K562 (cell line): ENCODE results near the gene ATRIP. TPM values are rescaled to one million over a fixed set of nuclear protein-coding genes. Genes with fewer than 3 reads are reported as not detected.
A peak's percentile ranks its signal among the peaks of the same experiment; 100 is the strongest.

Experiments
- FOS ChIP-seq: IDR thresholded peaks from 3 replicates; pipeline ENCODE4 v1.6.1; 2011; ENCODE audit not compliant: insufficient read length; ENCODE audit errors: extremely low read depth
- ILF3 ChIP-seq: fragments of 450-650 bp; IDR thresholded peaks from 2 replicates; pipeline ENCODE4 v1.6.1; 2018; ENCODE audit warnings: antibody characterized with exemption, mild to moderate bottlenecking, moderate library complexity, borderline replicate concordance
- JUN ChIP-seq, 2 experiments: sonication (generic) in 1 of 2; formaldehyde crosslinking in 1 of 2; IDR thresholded peaks; 2 replicates each; pipeline versions ENCODE4 v1.6.1 to v1.8.0; 2012 to 2022; ENCODE audit warnings: borderline replicate concordance in 2 of 2, mild to moderate bottlenecking in 2 of 2, improper control_type of control experiment in 1 of 2, low read depth in 1 of 2, low read length in 1 of 2, missing genetic modification reagents in 1 of 2
- MXI1 ChIP-seq: IDR thresholded peaks from 2 replicates; pipeline ENCODE4 v1.6.1; 2011; ENCODE audit warnings: low read depth, mild to moderate bottlenecking, improper control_type of control experiment, low read length
- NR3C1 ChIP-seq: sonication (generic); formaldehyde crosslinking; IDR thresholded peaks from 2 replicates; pipeline ENCODE4 v1.8.1; 2022; ENCODE audit warnings: missing genetic modification reagents
- PTRF ChIP-seq: fragments of 450-650 bp; IDR thresholded peaks from 2 replicates; pipeline ENCODE4 v1.6.1; 2016; ENCODE audit warnings: mild to moderate bottlenecking, missing genetic modification characterization, missing compliant biosample characterization
- RB1 ChIP-seq: fragments of 450-650 bp; IDR thresholded peaks from 2 replicates; pipeline ENCODE4 v1.6.1; 2017; ENCODE audit warnings: low read depth, mild to moderate bottlenecking
- SAP30 ChIP-seq: fragments of 200-600 bp; sonication (generic); IDR thresholded peaks from 2 replicates; pipeline ENCODE4 v1.6.1; 2012; ENCODE audit warnings: borderline replicate concordance, low read depth, mild to moderate bottlenecking, moderate library complexity, low read length, control low read depth, inconsistent platforms; ENCODE audit not compliant: insufficient read depth, poor library complexity, severe bottlenecking
- SRSF7 ChIP-seq: fragments of 200-400 bp; formaldehyde crosslinking; optimal IDR thresholded peaks from 2 replicates; pipeline ENCODE3; 2017; ENCODE audit warnings: mild to moderate bottlenecking, low read depth, low read length
- ZNF121 ChIP-seq: sonication (generic); formaldehyde crosslinking; conservative IDR thresholded peaks from 2 replicates; pipeline ENCODE4 v1.8.0; 2022; ENCODE audit warnings: missing genetic modification reagents
- ZNF133 ChIP-seq: fragments of 250-450 bp; sonication (Bioruptor Pico); IDR thresholded peaks from 2 replicates; pipeline ENCODE4 v1.4.0; 2020; ENCODE audit warnings: mild to moderate bottlenecking
- ZNF354B ChIP-seq: fragments of 250-450 bp; sonication (Bioruptor Pico); IDR thresholded peaks from 2 replicates; pipeline ENCODE4 v1.4.0; 2020
- ZNF785 ChIP-seq: fragments of 250-450 bp; sonication (Bioruptor Pico); IDR thresholded peaks from 2 replicates; pipeline ENCODE4 v1.4.0; 2020; ENCODE audit warnings: mild to moderate bottlenecking
- polyA plus RNA-seq, 8 experiments: library from polyadenylated mRNA; depleted of rRNA in 4 of 8; stranded (reverse) in 5 of 8; unstranded in 3 of 8; fragments of >200 nt; fragmentation: Nextera tagmentation in 2 of 8; fragmentation: Illumina TruSeq in 1 of 8; extraction: Ambion mirVana in 2 of 8; extraction: Trizol in 1 of 8; gene quantifications; 2 replicates each; pipeline versions ENCODE4 v1.2.1 to v1.2.3, GENCODE V29; 2011 to 2014; ENCODE audit warnings: inconsistent platforms in 1 of 8, missing spikeins in 1 of 8
- total RNA-seq, 7 experiments: library from RNA; depleted of rRNA in 6 of 7; stranded (reverse); fragments of >200 nt in 6 of 7; fragmentation: Illumina TruSeq in 2 of 7; extraction: Trizol in 2 of 7; gene quantifications; 2 replicates each; pipeline versions ENCODE4 v1.2.1 to v1.2.3, GENCODE V29; 2011 to 2021; ENCODE audit warnings: low replicate concordance in 1 of 7
- TF ChIP-seq, protein P1 (sequence below): fragments of 450-650 bp; IDR thresholded peaks from 2 replicates; pipeline ENCODE4 v1.6.1; 2016; ENCODE audit warnings: antibody characterized with exemption
- TF ChIP-seq, protein P2 (sequence below), 2 experiments: fragments of 450-650 bp; IDR thresholded peaks; 2 replicates each; pipeline ENCODE4 v1.6.1; 2016; ENCODE audit warnings: mild to moderate bottlenecking in 2 of 2, borderline replicate concordance in 1 of 2, low read depth in 1 of 2, moderate library complexity in 1 of 2
- TF ChIP-seq, protein P3 (sequence below), 2 experiments: fragments of 450-650 bp in 1 of 2; sonication (generic) in 1 of 2; formaldehyde crosslinking in 1 of 2; IDR thresholded peaks in 1 of 2; conservative IDR thresholded peaks in 1 of 2; 2 replicates each; pipeline versions ENCODE4 v1.6.1 to v1.8.1; 2016 to 2023; ENCODE audit warnings: mild to moderate bottlenecking in 2 of 2, moderate library complexity in 2 of 2, inconsistent platforms in 1 of 2, missing genetic modification reagents in 1 of 2

ATRIP gene
- total and polyA plus RNA-seq, 9 of the 15 experiments (the other 6 are each of a cell fraction or from before 2014, with no cell fraction given): 1.7 to 15.7 (median 10.5) TPM

DNA sequence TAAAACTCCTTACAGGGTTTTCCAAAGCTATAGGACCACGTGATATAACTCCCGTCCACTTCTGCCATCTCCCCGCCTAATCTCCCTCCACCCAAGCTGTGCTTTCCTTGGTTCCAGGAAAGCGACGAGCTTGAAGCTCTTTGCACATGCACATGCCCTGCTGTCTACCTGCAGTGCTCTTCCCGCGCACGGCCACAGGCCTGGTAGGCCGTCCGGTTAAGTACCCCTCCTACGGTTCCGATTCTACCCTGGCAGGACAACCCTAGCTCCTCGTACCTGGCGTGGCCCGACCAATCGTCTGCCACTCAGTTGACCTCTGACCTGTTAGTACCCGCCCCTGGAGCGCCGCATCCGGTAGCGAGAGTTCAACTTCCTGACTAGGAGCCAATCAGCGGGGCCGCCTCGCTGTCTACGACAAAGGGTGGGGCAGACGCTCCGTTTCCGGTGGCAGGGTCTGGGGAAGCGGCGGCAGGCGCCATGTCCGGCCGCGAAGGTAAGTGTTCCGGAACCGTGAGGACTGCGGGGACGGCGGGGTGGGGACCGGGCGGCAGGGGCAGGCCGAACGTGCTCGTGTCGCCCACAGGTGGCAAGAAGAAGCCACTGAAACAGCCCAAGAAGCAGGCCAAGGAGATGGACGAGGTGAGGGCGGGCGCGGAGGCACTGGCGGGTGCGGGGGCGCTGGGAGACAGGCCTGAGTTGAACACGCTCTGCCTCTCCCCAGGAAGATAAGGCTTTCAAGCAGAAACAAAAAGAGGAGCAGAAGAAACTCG lies 6.5 kb upstream of the ATRIP start, which contains the start of the genes CCDC51 and TMA7 (continued):
- TF ChIP-seq, protein P1, sequence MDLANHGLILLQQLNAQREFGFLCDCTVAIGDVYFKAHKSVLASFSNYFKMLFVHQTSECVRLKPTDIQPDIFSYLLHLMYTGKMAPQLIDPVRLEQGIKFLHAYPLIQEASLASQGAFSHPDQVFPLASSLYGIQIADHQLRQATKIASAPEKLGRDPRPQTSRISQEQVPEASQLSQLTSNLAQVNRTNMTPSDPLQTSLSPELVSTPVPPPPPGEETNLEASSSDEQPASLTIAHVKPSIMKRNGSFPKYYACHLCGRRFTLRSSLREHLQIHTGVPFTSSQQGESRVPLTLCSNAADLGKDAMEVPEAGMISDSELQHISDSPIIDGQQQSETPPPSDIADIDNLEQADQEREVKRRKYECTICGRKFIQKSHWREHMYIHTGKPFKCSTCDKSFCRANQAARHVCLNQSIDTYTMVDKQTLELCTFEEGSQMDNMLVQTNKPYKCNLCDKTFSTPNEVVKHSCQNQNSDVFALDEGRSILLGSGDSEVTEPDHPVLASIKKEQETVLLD: no peak
- no peak for TF ChIP-seq ZNF133 (CRISPR knock-in tag)
- TF ChIP-seq FOS: peak; percentile 65
- no peak for TF ChIP-seq SRSF7
- no peak for TF ChIP-seq JUN (IDR thresholded peaks at IDR 0.05; ENCODE audit: borderline replicate concordance, low read depth, low read length)
- no peak for TF ChIP-seq JUN (CRISPR knock-in tag; IDR thresholded peaks at IDR 0.05; ENCODE audit: borderline replicate concordance)
- TF ChIP-seq SAP30: peak; percentile 35
- peak; percentile 24; the same call in 1 of the 2 replicates for TF ChIP-seq RB1
- TF ChIP-seq NR3C1 (CRISPR knock-in tag): no peak
- no peak for TF ChIP-seq MXI1
- no peak for TF ChIP-seq ZNF121 (CRISPR knock-in tag)
- no peak for TF ChIP-seq PTRF (tag)
- TF ChIP-seq ZNF354B (CRISPR knock-in tag): no peak
- no peak for TF ChIP-seq ILF3
- TF ChIP-seq ZNF785 (CRISPR knock-in tag): no peak
- TF ChIP-seq, protein P2, sequence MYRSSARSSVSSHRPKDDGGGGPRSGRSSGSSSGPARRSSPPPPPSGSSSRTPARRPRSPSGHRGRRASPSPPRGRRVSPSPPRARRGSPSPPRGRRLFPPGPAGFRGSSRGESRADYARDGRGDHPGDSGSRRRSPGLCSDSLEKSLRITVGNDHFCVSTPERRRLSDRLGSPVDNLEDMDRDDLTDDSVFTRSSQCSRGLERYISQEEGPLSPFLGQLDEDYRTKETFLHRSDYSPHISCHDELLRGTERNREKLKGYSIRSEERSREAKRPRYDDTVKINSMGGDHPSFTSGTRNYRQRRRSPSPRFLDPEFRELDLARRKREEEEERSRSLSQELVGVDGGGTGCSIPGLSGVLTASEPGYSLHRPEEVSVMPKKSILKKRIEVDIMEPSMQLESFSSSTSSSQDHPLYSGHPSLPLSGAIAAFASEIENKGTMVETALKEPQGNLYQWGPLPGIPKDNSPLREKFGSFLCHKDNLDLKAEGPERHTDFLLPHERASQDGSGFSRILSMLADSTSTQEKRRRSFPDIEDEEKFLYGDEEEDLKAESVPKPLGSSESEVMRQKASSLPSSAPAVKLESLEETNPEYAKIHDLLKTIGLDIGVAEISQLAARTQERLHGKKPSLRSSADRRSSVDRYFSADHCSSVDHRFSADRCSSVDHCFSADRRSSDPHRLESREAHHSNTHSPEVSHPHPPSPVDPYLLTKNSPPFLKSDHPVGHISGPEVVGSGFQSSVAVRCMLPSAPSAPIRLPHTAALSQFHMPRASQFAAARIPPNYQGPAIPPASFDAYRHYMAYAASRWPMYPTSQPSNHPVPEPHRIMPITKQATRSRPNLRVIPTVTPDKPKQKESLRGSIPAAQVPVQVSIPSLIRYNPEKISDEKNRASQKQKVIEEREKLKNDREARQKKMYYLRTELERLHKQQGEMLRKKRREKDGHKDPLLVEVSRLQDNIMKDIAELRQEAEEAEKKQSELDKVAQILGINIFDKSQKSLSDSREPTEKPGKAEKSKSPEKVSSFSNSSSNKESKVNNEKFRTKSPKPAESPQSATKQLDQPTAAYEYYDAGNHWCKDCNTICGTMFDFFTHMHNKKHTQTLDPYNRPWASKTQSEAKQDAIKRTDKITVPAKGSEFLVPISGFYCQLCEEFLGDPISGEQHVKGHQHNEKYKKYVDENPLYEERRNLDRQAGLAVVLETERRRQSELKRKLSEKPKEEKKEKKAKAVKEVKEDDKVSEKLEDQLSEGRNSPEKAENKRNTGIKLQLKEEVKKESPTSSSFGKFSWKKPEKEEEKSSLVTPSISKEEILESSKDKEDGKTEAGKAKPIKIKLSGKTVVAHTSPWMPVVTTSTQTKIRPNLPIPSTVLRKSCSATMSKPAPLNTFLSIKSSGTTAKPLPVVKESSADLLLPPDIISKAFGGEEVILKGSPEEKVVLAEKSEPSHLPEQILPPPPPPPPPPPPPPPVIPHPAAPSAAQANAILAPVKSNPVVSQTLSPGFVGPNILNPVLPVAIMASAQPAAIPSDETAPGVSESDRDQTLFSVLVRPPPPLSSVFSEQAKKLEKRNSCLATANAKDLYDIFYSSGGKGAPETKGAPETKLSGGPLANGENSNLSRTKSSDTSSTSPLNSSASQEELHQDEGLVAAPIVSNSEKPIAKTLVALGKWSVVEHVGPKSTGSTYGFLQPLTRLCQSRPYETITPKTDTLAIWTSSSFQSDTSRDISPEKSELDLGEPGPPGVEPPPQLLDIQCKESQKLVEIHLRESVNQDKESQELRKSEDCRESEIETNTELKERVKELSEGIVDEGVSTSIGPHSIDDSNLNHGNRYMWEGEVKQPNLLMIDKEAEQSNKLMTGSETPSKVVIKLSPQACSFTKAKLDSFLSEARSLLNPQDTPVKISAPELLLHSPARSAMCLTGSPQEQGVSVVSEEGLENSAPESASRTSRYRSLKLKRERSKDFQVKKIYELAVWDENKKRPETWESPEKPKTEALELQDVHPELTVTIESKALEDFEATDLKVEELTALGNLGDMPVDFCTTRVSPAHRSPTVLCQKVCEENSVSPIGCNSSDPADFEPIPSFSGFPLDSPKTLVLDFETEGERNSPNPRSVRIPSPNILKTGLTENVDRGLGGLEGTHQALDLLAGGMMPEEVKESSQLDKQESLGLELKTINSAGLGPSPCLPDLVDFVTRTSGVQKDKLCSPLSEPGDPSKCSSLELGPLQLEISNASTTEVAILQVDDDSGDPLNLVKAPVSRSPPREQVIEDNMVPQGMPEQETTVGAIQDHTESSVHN (IDR thresholded peaks at IDR 0.05; ENCODE audit: borderline replicate concordance in 1 of 2, low read depth in 1 of 2): no peak
- TF ChIP-seq, protein P3, sequence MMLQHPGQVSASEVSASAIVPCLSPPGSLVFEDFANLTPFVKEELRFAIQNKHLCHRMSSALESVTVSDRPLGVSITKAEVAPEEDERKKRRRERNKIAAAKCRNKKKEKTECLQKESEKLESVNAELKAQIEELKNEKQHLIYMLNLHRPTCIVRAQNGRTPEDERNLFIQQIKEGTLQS (IDR thresholded peaks at IDR 0.05): no peak
- TF ChIP-seq, protein P3 (CRISPR knock-in tag; conservative IDR thresholded peaks at IDR 0.05): no peak
